ENCODE data around the gene BCAT1. TPM values are rescaled to one million over a fixed set of nuclear protein-coding genes. Genes with fewer than 3 reads are reported as not detected.

BCAT1 gene
- total and polyA plus RNA-seq, 2 experiments from 2014 or later = 53.6 to 181 TPM

DNA sequence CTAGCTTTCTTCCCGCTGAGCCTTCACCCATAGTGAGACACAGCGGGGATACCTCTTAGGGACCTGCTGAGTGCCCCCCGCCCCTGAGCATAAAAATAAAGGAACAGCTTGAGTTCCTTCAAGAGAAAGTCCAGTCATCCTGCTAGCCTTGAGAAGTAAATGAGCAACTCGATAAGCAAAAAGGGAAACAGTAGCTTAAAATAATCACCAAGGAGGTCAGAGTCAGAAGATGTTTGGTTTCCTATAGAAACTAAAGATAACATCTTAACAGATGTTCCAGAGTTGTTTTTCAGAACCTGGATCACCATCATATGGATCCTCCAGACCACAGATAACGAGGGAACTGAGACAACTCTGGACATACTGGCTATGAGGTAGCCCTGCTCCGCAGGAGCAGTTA, 94.0 kb downstream of the BCAT1 start:
- Histone ChIP-seq H3K4me2 (no peak overlapping the region), H3K27me3 (ENCODE audit: insufficient read depth) (no peaks in the 10 kb centered on the region), H3K79me2 (replicated peaks; ENCODE audit: insufficient read depth) (peaks cover 15% of the 10 kb centered on the region), H3K36me3 (ENCODE audit: insufficient read depth) (peaks cover 21% of the 10 kb centered on the region), H3K9me2 (ENCODE audit: insufficient read depth) (no peaks in the 10 kb centered on the region), H3F3A (replicated peaks; ENCODE audit: low read depth) (no peaks in the 10 kb centered on the region), H3K4me1 (ENCODE audit: insufficient read depth) (peaks cover 10% of the 10 kb centered on the region; the same call in 1 of the 2 replicates), H3K27ac (ENCODE audit: low read depth) (no peak overlapping the region; the same call in 1 of the 2 replicates), H2AFZ (no peak overlapping the region), H4K20me1 (replicated peaks; ENCODE audit: insufficient read depth) (no peaks in the 10 kb centered on the region), H3K4me3 (no peak overlapping the region)
- peaks cover 74% of the 10 kb centered on the region for H3K36me3 Mint-ChIP-seq (ENCODE audit: low read depth)
- H3K27ac Mint-ChIP-seq = 0 out of 2 replicates have a peak overlapping the region, but pooled peaks have one; percentile 28
- TF ChIP-seq CREB1 (CRISPR knock-in tag; IDR thresholded peaks at IDR 0.05; ENCODE audit: low read depth) = no peak
- TF ChIP-seq, protein P1, sequence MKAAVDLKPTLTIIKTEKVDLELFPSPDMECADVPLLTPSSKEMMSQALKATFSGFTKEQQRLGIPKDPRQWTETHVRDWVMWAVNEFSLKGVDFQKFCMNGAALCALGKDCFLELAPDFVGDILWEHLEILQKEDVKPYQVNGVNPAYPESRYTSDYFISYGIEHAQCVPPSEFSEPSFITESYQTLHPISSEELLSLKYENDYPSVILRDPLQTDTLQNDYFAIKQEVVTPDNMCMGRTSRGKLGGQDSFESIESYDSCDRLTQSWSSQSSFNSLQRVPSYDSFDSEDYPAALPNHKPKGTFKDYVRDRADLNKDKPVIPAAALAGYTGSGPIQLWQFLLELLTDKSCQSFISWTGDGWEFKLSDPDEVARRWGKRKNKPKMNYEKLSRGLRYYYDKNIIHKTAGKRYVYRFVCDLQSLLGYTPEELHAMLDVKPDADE (IDR thresholded peaks at IDR 0.05) = no peak
- TF ChIP-seq NANOG (IDR thresholded peaks at IDR 0.05; ENCODE audit: borderline replicate concordance) = no peak
- no peak for TF ChIP-seq ZNF331 (CRISPR knock-in tag; IDR thresholded peaks at IDR 0.05; ENCODE audit: low read depth)
- no peak for TF ChIP-seq EZH2phosphoT487 (IDR thresholded peaks at IDR 0.05; ENCODE audit: unreplicated experiment)
- TF ChIP-seq EZH2 (IDR thresholded peaks at IDR 0.05; ENCODE audit: low read depth, unreplicated experiment) = no peak
- TF ChIP-seq JUNB (IDR thresholded peaks at IDR 0.05; ENCODE audit: unreplicated experiment) = no peak
- TF ChIP-seq, protein P2, sequence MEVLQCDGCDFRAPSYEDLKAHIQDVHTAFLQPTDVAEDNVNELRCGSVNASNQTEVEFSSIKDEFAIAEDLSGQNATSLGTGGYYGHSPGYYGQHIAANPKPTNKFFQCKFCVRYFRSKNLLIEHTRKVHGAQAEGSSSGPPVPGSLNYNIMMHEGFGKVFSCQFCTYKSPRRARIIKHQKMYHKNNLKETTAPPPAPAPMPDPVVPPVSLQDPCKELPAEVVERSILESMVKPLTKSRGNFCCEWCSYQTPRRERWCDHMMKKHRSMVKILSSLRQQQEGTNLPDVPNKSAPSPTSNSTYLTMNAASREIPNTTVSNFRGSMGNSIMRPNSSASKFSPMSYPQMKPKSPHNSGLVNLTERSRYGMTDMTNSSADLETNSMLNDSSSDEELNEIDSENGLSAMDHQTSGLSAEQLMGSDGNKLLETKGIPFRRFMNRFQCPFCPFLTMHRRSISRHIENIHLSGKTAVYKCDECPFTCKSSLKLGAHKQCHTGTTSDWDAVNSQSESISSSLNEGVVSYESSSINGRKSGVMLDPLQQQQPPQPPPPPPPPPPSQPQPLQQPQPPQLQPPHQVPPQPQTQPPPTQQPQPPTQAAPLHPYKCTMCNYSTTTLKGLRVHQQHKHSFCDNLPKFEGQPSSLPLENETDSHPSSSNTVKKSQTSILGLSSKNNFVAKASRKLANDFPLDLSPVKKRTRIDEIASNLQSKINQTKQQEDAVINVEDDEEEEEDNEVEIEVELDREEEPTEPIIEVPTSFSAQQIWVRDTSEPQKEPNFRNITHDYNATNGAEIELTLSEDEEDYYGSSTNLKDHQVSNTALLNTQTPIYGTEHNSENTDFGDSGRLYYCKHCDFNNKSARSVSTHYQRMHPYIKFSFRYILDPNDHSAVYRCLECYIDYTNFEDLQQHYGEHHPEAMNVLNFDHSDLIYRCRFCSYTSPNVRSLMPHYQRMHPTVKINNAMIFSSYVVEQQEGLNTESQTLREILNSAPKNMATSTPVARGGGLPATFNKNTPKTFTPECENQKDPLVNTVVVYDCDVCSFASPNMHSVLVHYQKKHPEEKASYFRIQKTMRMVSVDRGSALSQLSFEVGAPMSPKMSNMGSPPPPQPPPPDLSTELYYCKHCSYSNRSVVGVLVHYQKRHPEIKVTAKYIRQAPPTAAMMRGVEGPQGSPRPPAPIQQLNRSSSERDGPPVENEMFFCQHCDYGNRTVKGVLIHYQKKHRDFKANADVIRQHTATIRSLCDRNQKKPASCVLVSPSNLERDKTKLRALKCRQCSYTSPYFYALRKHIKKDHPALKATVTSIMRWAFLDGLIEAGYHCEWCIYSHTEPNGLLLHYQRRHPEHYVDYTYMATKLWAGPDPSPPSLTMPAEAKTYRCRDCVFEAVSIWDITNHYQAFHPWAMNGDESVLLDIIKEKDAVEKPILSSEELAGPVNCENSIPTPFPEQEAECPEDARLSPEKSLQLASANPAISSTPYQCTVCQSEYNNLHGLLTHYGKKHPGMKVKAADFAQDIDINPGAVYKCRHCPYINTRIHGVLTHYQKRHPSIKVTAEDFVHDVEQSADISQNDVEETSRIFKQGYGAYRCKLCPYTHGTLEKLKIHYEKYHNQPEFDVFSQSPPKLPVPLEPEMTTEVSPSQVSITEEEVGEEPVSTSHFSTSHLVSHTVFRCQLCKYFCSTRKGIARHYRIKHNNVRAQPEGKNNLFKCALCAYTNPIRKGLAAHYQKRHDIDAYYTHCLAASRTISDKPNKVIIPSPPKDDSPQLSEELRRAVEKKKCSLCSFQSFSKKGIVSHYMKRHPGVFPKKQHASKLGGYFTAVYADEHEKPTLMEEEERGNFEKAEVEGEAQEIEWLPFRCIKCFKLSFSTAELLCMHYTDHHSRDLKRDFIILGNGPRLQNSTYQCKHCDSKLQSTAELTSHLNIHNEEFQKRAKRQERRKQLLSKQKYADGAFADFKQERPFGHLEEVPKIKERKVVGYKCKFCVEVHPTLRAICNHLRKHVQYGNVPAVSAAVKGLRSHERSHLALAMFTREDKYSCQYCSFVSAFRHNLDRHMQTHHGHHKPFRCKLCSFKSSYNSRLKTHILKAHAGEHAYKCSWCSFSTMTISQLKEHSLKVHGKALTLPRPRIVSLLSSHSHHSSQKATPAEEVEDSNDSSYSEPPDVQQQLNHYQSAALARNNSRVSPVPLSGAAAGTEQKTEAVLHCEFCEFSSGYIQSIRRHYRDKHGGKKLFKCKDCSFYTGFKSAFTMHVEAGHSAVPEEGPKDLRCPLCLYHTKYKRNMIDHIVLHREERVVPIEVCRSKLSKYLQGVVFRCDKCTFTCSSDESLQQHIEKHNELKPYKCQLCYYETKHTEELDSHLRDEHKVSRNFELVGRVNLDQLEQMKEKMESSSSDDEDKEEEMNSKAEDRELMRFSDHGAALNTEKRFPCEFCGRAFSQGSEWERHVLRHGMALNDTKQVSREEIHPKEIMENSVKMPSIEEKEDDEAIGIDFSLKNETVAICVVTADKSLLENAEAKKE (CRISPR knock-in tag; IDR thresholded peaks at IDR 0.05) = no peak
- no peak for TF ChIP-seq STAT1 (IDR thresholded peaks at IDR 0.05; ENCODE audit: unreplicated experiment)
- TF ChIP-seq, protein P3, sequence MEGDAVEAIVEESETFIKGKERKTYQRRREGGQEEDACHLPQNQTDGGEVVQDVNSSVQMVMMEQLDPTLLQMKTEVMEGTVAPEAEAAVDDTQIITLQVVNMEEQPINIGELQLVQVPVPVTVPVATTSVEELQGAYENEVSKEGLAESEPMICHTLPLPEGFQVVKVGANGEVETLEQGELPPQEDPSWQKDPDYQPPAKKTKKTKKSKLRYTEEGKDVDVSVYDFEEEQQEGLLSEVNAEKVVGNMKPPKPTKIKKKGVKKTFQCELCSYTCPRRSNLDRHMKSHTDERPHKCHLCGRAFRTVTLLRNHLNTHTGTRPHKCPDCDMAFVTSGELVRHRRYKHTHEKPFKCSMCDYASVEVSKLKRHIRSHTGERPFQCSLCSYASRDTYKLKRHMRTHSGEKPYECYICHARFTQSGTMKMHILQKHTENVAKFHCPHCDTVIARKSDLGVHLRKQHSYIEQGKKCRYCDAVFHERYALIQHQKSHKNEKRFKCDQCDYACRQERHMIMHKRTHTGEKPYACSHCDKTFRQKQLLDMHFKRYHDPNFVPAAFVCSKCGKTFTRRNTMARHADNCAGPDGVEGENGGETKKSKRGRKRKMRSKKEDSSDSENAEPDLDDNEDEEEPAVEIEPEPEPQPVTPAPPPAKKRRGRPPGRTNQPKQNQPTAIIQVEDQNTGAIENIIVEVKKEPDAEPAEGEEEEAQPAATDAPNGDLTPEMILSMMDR (conservative IDR thresholded peaks at IDR 0.05; ENCODE audit: low read depth in 2 of 2) = no peak
- TF ChIP-seq POLR2AphosphoS5 (IDR thresholded peaks at IDR 0.05; ENCODE audit: low read depth) = no peak
- TF ChIP-seq, protein P4, sequence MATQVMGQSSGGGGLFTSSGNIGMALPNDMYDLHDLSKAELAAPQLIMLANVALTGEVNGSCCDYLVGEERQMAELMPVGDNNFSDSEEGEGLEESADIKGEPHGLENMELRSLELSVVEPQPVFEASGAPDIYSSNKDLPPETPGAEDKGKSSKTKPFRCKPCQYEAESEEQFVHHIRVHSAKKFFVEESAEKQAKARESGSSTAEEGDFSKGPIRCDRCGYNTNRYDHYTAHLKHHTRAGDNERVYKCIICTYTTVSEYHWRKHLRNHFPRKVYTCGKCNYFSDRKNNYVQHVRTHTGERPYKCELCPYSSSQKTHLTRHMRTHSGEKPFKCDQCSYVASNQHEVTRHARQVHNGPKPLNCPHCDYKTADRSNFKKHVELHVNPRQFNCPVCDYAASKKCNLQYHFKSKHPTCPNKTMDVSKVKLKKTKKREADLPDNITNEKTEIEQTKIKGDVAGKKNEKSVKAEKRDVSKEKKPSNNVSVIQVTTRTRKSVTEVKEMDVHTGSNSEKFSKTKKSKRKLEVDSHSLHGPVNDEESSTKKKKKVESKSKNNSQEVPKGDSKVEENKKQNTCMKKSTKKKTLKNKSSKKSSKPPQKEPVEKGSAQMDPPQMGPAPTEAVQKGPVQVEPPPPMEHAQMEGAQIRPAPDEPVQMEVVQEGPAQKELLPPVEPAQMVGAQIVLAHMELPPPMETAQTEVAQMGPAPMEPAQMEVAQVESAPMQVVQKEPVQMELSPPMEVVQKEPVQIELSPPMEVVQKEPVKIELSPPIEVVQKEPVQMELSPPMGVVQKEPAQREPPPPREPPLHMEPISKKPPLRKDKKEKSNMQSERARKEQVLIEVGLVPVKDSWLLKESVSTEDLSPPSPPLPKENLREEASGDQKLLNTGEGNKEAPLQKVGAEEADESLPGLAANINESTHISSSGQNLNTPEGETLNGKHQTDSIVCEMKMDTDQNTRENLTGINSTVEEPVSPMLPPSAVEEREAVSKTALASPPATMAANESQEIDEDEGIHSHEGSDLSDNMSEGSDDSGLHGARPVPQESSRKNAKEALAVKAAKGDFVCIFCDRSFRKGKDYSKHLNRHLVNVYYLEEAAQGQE (IDR thresholded peaks at IDR 0.05; ENCODE audit: unreplicated experiment) = no peak
- TF ChIP-seq ZNF114 (CRISPR knock-in tag; IDR thresholded peaks at IDR 0.05) = no peak
- H3K9me3 Mint-ChIP-seq = peaks cover 28% of the 10 kb centered on the region
- no peak for ATAC-seq
- H3K4me3 Mint-ChIP-seq = no peak overlapping the region
- H3K4me1 Mint-ChIP-seq = peaks cover 40% of the 10 kb centered on the region
- DNase-seq (ENCODE audit: low spot score) = no peak
- H3K27me3 Mint-ChIP-seq (ENCODE audit: insufficient read depth, low read depth, poor library complexity) = peaks cover 13% of the 10 kb centered on the region
